ENCODE results near the gene OR10G8. TPM values are rescaled to one million over a fixed set of nuclear protein-coding genes. Genes with fewer than 3 reads are reported as not detected.

Gene OR10G8
- total and polyA plus RNA-seq, 2 of the 4 experiments (the other 2 are of a cell fraction) = not detected

Other genes starting within 250 kb of the OR10G8 start
- gene OR6M1, start 220.4 kb upstream of the OR10G8 start, total RNA-seq (2012; rRNA removed) = not detected in 2 replicates
- not detected in 2 replicates for gene OR6M1, start 220.4 kb upstream of the OR10G8 start, polyA plus RNA-seq (2012; rRNA removed)
- gene TMEM225, start 141.1 kb upstream of the OR10G8 start, total RNA-seq (2012; rRNA removed) = not detected in 2 replicates
- gene TMEM225, start 141.1 kb upstream of the OR10G8 start, polyA plus RNA-seq (2012; rRNA removed) = not detected in 2 replicates
- not detected in 2 replicates for gene OR8D4, start 124.6 kb upstream of the OR10G8 start, total RNA-seq (2012; rRNA removed)
- gene OR8D4, start 124.6 kb upstream of the OR10G8 start, polyA plus RNA-seq (2012; rRNA removed) = not detected in 2 replicates
- gene OR4D5, start 87.2 kb upstream of the OR10G8 start, total RNA-seq (2012; rRNA removed) = not detected in 2 replicates
- gene OR4D5, start 87.2 kb upstream of the OR10G8 start, polyA plus RNA-seq (2012; rRNA removed) = not detected in 2 replicates
- gene OR6T1, start 83.0 kb upstream of the OR10G8 start, total RNA-seq (2012; rRNA removed) = not detected in 2 replicates
- not detected in 2 replicates for gene OR6T1, start 83.0 kb upstream of the OR10G8 start, polyA plus RNA-seq (2012; rRNA removed)
- gene OR10S1, start 49.0 kb upstream of the OR10G8 start, total RNA-seq (2012; rRNA removed) = not detected in 2 replicates
- not detected in 2 replicates for gene OR10S1, start 49.0 kb upstream of the OR10G8 start, polyA plus RNA-seq (2012; rRNA removed)
- not detected in 2 replicates for gene OR10G6, start 31.6 kb upstream of the OR10G8 start, total RNA-seq (2012; rRNA removed)
- gene OR10G6, start 31.6 kb upstream of the OR10G8 start, polyA plus RNA-seq (2012; rRNA removed) = not detected in 2 replicates
- gene OR10G4, start 13.8 kb upstream of the OR10G8 start, total RNA-seq (2012; rRNA removed) = not detected in 2 replicates
- gene OR10G4, start 13.8 kb upstream of the OR10G8 start, polyA plus RNA-seq (2012; rRNA removed) = not detected in 2 replicates
- gene OR10G9, start 3.8 kb upstream of the OR10G8 start, total RNA-seq (2012; rRNA removed) = not detected in 2 replicates
- gene OR10G9, start 3.8 kb upstream of the OR10G8 start, polyA plus RNA-seq (2012; rRNA removed) = not detected in 2 replicates
- not detected in 2 replicates for gene OR10G7, start 14.5 kb downstream of the OR10G8 start, total RNA-seq (2012; rRNA removed)
- gene OR10G7, start 14.5 kb downstream of the OR10G8 start, polyA plus RNA-seq (2012; rRNA removed) = not detected in 2 replicates
- 4.7 and 5.6 TPM in 2 replicates for gene VWA5A, start 88.7 kb downstream of the OR10G8 start, total RNA-seq (2012; rRNA removed)
- 4.7 and 6.8 TPM in 2 replicates for gene VWA5A, start 88.7 kb downstream of the OR10G8 start, polyA plus RNA-seq (2012; rRNA removed)
- gene OR10D3, start 156.5 kb downstream of the OR10G8 start, total RNA-seq (2012; rRNA removed) = not detected in 2 replicates
- gene OR10D3, start 156.5 kb downstream of the OR10G8 start, polyA plus RNA-seq (2012; rRNA removed) = not detected in 2 replicates
- not detected in 2 replicates for gene OR8G1, start 214.3 kb downstream of the OR10G8 start, total RNA-seq (2012; rRNA removed)
- not detected in 2 replicates for gene OR8G1, start 214.3 kb downstream of the OR10G8 start, polyA plus RNA-seq (2012; rRNA removed)
- not detected in 2 replicates for gene OR8G5, start 229.6 kb downstream of the OR10G8 start, total RNA-seq (2012; rRNA removed)
- gene OR8G5, start 229.6 kb downstream of the OR10G8 start, polyA plus RNA-seq (2012; rRNA removed) = not detected in 2 replicates